ENCODE results near the gene ITGA5. TPM values are rescaled to one million over a fixed set of nuclear protein-coding genes. Genes with fewer than 3 reads are reported as not detected.

Gene ITGA5
- total RNA-seq, 1 donor from 2014 or later, result 102 TPM

DNA sequence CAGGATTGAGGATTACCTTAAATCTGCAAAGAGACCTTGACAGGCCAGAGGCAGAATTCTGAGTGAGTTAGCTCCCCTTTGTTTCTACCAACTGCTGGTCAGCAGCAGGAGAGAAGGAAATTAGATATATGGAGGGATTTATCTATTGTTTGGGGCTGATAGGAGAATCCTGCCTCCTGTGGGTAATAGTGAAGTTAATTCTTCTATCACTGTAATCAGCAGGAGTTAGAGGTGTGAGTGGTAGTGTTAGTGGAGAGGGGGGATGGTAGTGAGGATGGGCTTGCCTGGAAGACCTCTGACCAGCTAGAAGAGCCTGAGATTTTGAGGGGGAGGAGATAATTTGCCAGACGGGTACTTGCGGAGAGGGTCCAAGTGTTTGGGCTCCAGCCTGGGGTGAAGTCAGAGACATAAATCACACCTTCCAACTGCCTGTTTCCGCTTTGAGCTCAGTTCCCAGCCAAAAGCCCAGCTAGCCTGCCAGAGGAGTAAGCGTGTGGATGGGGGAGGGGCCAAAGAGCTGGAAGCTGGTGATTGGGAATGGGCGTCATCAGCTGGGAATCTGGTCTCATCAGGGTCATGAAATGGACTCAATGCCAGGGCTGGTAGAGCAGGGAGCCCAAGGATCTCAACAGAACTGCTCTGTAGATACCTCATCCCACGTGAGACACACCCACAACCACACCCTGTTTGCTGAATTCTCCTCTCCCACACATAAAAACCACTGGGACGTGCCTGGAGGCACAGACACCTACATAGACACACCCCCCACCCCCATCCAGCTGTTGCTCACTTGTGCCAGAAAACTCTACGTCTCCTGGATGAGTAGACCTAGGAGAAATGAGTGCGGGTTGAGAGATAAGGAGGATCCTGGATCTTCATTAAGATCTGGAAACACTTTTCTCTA, 13.1 kb upstream of the ITGA5 start:
- intact Hi-C loops (cut with DNase I), result no loop called here
- no peak for DNase-seq
- peak; percentile 56 for ATAC-seq
- Histone ChIP-seq H3K27me3 (no peaks in the 10 kb centered on the region), H3K9me3 (no peaks in the 10 kb centered on the region), H3K4me3 (no peak overlapping the region), H3K4me1 (peaks cover 30% of the 10 kb centered on the region), H3K36me3 (no peaks in the 10 kb centered on the region), H3K27ac (peak overlapping the region; percentile 63)
- TF ChIP-seq, protein P1, sequence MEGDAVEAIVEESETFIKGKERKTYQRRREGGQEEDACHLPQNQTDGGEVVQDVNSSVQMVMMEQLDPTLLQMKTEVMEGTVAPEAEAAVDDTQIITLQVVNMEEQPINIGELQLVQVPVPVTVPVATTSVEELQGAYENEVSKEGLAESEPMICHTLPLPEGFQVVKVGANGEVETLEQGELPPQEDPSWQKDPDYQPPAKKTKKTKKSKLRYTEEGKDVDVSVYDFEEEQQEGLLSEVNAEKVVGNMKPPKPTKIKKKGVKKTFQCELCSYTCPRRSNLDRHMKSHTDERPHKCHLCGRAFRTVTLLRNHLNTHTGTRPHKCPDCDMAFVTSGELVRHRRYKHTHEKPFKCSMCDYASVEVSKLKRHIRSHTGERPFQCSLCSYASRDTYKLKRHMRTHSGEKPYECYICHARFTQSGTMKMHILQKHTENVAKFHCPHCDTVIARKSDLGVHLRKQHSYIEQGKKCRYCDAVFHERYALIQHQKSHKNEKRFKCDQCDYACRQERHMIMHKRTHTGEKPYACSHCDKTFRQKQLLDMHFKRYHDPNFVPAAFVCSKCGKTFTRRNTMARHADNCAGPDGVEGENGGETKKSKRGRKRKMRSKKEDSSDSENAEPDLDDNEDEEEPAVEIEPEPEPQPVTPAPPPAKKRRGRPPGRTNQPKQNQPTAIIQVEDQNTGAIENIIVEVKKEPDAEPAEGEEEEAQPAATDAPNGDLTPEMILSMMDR (IDR thresholded peaks at IDR 0.05), result no peak

DNA sequence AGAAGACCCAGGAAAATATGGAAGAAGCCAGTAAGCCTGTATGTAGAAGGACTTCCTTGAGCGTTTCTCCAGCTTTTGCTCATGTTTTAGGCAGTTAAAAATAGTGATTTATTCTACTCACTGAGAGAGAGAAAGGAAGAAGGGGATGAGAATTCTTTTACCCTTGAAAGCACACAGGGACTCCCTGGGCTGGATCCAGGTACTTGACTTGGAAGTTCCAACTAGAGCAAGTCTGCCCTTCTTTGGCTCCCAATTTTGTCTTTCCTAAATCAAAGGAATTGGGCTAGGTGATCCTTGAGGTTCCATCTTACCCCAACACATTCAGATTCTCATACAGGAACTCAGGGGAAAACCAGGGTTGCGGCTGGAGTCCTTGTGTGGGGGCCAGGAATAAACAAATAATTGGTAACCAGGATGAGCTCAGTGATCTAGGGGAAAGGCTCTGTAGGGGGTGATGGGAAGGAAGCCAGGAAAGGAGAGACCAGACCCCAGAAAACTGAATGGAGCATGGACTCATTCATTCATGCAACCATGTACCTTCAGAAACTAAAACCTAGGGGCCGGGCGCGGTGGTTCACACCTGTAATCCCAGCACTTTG, 11.5 kb upstream of the ITGA5 start:
- TF ChIP-seq, protein P1 (IDR thresholded peaks at IDR 0.05), result no peak
- Histone ChIP-seq H3K27ac (no peak overlapping the region), H3K4me1 (peaks cover 30% of the 10 kb centered on the region), H3K9me3 (no peaks in the 10 kb centered on the region), H3K36me3 (no peaks in the 10 kb centered on the region), H3K27me3 (no peaks in the 10 kb centered on the region), H3K4me3 (no peak overlapping the region)
- ATAC-seq, result no peak
- no peak for DNase-seq
- intact Hi-C loops (cut with DNase I), result no loop called here

DNA sequence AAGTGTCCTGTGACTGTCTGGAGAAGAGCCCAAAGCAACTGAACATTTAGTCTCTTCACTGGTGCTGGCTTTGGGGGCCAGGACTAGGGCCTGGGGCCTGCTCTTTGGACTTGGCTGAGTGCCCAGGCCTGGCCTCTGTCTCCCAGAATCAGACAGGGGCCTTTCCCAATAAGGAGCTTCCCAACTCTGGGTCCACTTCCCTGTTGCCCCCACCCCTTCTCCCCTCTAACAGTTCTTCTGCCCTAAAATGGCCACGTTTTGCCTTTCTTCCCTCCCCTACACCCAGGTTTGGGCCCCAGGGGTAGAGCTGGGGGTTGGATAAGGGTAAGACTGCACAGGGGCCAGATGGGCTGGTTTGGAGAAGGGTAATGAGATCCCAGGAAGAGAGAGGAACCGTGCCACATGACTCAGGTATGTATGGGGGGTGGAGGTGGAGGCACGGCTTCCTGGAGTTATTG, 10.0 kb upstream of the ITGA5 start:
- Histone ChIP-seq H3K27ac (peak overlapping the region; percentile 68), H3K27me3 (no peaks in the 10 kb centered on the region), H3K4me1 (peaks cover 30% of the 10 kb centered on the region), H3K9me3 (no peaks in the 10 kb centered on the region), H3K4me3 (no peak overlapping the region), H3K36me3 (no peaks in the 10 kb centered on the region)
- TF ChIP-seq, protein P1 (IDR thresholded peaks at IDR 0.05), result no peak
- DNase-seq (no peak), ATAC-seq (no peak)
- intact Hi-C loops (cut with DNase I), result no loop called here

DNA sequence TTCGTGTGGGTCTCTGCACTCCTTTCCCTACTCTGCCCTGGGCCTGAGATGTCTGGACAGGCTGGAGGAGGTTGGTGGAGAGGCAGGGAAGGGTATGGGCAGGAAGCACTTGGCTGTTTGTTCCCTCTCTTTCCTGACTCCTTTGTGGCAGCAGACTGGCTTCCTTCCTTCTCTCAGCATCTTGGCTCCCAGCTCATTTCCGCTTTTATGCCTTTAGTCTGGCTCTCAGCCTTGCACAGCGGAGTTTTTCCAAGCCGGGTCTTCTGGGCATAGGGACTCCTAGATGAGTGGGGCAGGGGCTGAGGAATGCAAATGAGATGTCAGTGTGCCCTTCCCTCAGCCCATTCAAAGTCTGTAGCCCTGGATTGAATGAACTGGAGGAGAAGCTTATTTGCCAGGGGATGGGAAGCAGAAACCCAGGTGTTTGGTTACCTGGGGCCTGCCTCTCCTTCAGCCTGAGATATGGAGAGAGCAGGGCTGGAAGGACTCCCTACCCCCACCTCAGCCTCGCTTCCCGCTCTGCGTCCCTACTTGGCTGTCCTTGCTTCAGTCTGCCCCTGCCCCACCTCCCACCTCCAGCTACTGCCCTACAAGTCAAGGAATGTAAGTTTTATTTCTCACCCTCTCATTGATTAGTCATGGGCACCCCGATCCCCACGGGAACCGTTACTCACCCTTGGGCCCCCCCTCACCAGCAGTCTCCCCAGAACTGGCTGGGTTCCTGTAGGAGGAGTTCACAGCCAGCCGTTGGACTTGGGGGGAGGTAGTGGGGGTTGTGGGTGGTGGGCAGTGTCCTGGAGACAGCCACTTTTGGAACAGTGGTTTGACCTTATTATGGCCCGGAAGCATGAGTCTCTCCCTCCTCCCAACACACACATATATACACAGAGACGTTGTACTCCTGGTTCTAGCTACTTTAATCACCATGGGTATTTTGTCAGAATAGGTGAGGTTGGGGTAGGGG, 9.3 kb upstream of the ITGA5 start:
- Histone ChIP-seq H3K36me3 (no peaks in the 10 kb centered on the region), H3K4me1 (peaks cover 30% of the 10 kb centered on the region), H3K9me3 (no peaks in the 10 kb centered on the region), H3K27me3 (no peaks in the 10 kb centered on the region), H3K4me3 (no peak overlapping the region), H3K27ac (peak overlapping the region; percentile 68)
- intact Hi-C loops (cut with DNase I), result no loop called here
- TF ChIP-seq, protein P1 (IDR thresholded peaks at IDR 0.05), result no peak
- DNase-seq, result no peak
- peak; percentile 59 for ATAC-seq

DNA sequence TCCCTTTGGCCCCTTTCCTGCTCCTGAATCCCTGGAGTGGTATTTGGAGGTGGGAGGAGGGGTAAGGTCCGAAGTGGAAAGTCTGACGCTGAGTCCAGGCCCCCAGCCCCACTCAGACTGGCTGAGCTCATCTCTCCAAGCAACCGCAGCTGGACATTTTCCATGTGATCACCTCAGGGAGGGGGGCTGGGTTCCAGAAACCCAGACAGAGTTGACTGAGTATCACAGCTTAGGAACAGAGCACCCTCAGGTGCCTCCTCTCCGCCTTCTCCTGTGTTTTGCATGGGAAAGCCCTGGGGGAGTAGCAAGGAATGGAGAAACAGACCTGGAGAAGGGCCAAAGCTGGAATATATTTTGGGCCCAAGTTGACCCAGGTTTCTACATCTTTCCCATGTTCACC, 8.0 kb upstream of the ITGA5 start:
- TF ChIP-seq, protein P1 (IDR thresholded peaks at IDR 0.05), result no peak
- Histone ChIP-seq H3K36me3 (no peaks in the 10 kb centered on the region), H3K27ac (peak overlapping the region; percentile 51), H3K9me3 (no peaks in the 10 kb centered on the region), H3K27me3 (no peaks in the 10 kb centered on the region), H3K4me3 (no peak overlapping the region), H3K4me1 (peaks cover 25% of the 10 kb centered on the region)
- ATAC-seq (no peak), DNase-seq (no peak)
- intact Hi-C loops (cut with DNase I), result no loop called here
